A673 (cell line): ENCODE measurements around the gene CYP2R1. TPM values are rescaled to one million over a fixed set of nuclear protein-coding genes. Genes with fewer than 3 reads are reported as not detected.
A peak's percentile ranks its signal among the peaks of the same experiment; 100 is the strongest.

Source experiments
- BruUV-seq: library from RNA; stranded (reverse); fragments of 400-500 nt; replicated peaks from 2 replicates; lab custom pipeline; 2021; lab: Mats Ljungman, UMichigan
- CTCF ChIA-PET: fragments of 300-600 bp; sonication (Branson Sonifier 250); formaldehyde crosslinking; loops from one replicate; lab custom pipeline; 2022; ENCODE audit warnings: antibody characterized with exemption; lab: Charles Lee
- POLR2A ChIA-PET: fragments of 300-600 bp; sonication (Branson Sonifier 250); formaldehyde crosslinking; loops from one replicate; lab custom pipeline; 2022; ENCODE audit warnings: antibody characterized with exemption; ENCODE audit not compliant: low non-redundant PET; lab: Charles Lee
- DNase-seq: peaks from one replicate; pipeline ENCODE4 v3.0.0-alpha.2; 2015; ENCODE audit warnings: low spot score
- H3K27ac ChIP-seq: fragments of 200-600 bp; sonication (generic); 2 replicates; pipeline ENCODE4 v1.5.1; 2016; ENCODE audit warnings: mixed run types, low read depth, mild to moderate bottlenecking, mixed read lengths, antibody characterized with exemption, low read length; ENCODE audit not compliant: poor library complexity, severe bottlenecking
- H3K27me3 ChIP-seq: fragments of 200-600 bp; sonication (generic); replicated peaks from 2 replicates; pipeline ENCODE4 v1.6.1; 2017; ENCODE audit warnings: mixed run types, low read depth, mild to moderate bottlenecking, mixed read lengths, antibody characterized with exemption, low read length; ENCODE audit not compliant: insufficient read depth, poor library complexity
- H3K36me3 ChIP-seq: fragments of 200-600 bp; sonication (generic); 2 replicates; pipeline ENCODE4 v1.6.1; 2016; ENCODE audit warnings: mixed run types, mild to moderate bottlenecking, mixed read lengths, antibody characterized with exemption, low read length; ENCODE audit not compliant: insufficient read depth, poor library complexity, severe bottlenecking
- H3K4me1 ChIP-seq: fragments of 200-600 bp; sonication (generic); 2 replicates; pipeline ENCODE4 v1.6.1; 2017; ENCODE audit warnings: mixed run types, mild to moderate bottlenecking, mixed read lengths, antibody characterized with exemption, low read length; ENCODE audit not compliant: insufficient read depth, poor library complexity, severe bottlenecking
- H3K4me3 ChIP-seq: fragments of 200-600 bp; sonication (generic); 2 replicates; pipeline ENCODE4 v1.5.1; 2016; ENCODE audit warnings: low read depth, mixed run types, mild to moderate bottlenecking, mixed read lengths, low read length; ENCODE audit not compliant: poor library complexity, severe bottlenecking
- H3K9me3 ChIP-seq: fragments of 200-600 bp; sonication (generic); 2 replicates; pipeline ENCODE4 v1.6.1; 2016; ENCODE audit warnings: mixed run types, low read depth, mild to moderate bottlenecking, mixed read lengths, antibody characterized with exemption, low read length; ENCODE audit not compliant: poor library complexity, severe bottlenecking
- CTCF ChIP-seq: fragments of 300-800, 200-600 bp; sonication (generic); conservative IDR thresholded peaks from 2 replicates; pipeline ENCODE4 v1.5.1; 2017; ENCODE audit warnings: low read depth, mild to moderate bottlenecking, antibody characterized with exemption, low read length, moderate library complexity, mixed read lengths
- EZH2 ChIP-seq: fragments of 200-600 bp; sonication (generic); IDR thresholded peaks from 2 replicates; pipeline ENCODE4 v1.6.1; 2017; ENCODE audit warnings: borderline replicate concordance, low read depth, mild to moderate bottlenecking, mixed read lengths, antibody characterized with exemption, low read length; ENCODE audit not compliant: poor library complexity, severe bottlenecking
- intact Hi-C: fragments of 100-400 bp; cut with micrococcal nuclease; formaldehyde crosslinking; loops from one replicate; pipeline ENCODE4 v1.10.0; 2022; ENCODE audit not compliant: unreplicated experiment
- total RNA-seq: library from RNA; stranded (reverse); gene quantifications from 2 replicates; pipeline ENCODE4 v1.2.3, GENCODE V29; 2021

CYP2R1 gene
- total RNA-seq, 1 experiment from 2014 or later, result 17.6 TPM

GRCh38 chr11:14898355-14898754, 6.3 kb upstream of the CYP2R1 start:
- Histone ChIP-seq H3K4me1 (peaks cover 8% of the 10 kb centered on the region), H3K27ac (no peak overlapping the region), H3K4me3 (no peak overlapping the region), H3K36me3 (no peaks in the 10 kb centered on the region), H3K27me3 (no peaks in the 10 kb centered on the region), H3K9me3 (no peaks in the 10 kb centered on the region)
- intact Hi-C loops, result no loop called here
- no peak for TF ChIP-seq EZH2
- no peak for TF ChIP-seq CTCF
- DNase-seq, result no peak
- ChIA-PET CTCF (no interaction called here), POLR2A (no interaction called here)
- no TSS peak for BruUV-seq

- TF ChIP-seq CTCF (no peak), EZH2 (no peak)
- Histone ChIP-seq H3K27me3 (no peaks in the 10 kb centered on the region), H3K27ac (peak overlapping the region; percentile 48), H3K9me3 (no peaks in the 10 kb centered on the region), H3K4me3 (no peak overlapping the region), H3K4me1 (peaks cover 8% of the 10 kb centered on the region), H3K36me3 (no peaks in the 10 kb centered on the region)
- no TSS peak for BruUV-seq
- CTCF ChIA-PET, result interaction anchor here (1.5 kb wide), 1 partner anchor 13 kb away, joined by 3 read pairs; no protein-coding TSS in a partner anchor
- intact Hi-C loops, result loop anchor here (5.0 kb wide), 1 partner anchor 373 kb away; the partner anchor contains the start of gene PSMA1
- POLR2A ChIA-PET, result no interaction called here
- peak; percentile 61 for DNase-seq
These were observed 2.9 kb upstream of the CYP2R1 start for GRCh38 chr11:14894657-14895598.

GRCh38 chr11:14892577-14892976, 546 bp upstream of the CYP2R1 start:
- Histone ChIP-seq H3K9me3 (no peaks in the 10 kb centered on the region), H3K36me3 (no peaks in the 10 kb centered on the region), H3K4me1 (peaks cover 8% of the 10 kb centered on the region), H3K4me3 (peak overlapping the region; percentile 63), H3K27me3 (no peaks in the 10 kb centered on the region), H3K27ac (no peak overlapping the region)
- BruUV-seq, result TSS peak; percentile 52
- CTCF ChIA-PET, result interaction anchor here (1.7 kb wide), 1 partner anchor 16 kb away, joined by 14 read pairs; no protein-coding TSS in a partner anchor
- intact Hi-C loops, result loop anchor here (5.0 kb wide), 1 partner anchor 370 kb away; the partner anchor contains the start of gene PSMA1
- POLR2A ChIA-PET, result interaction anchor here (0.6 kb wide), 1 partner anchor 255 kb away, joined by 5 read pairs; no protein-coding TSS in a partner anchor
- no peak for DNase-seq
- TF ChIP-seq CTCF (no peak), EZH2 (no peak)
